Glomerular visceral epithelial cell (primary cell): ENCODE measurements around the gene CHSY3.

Experiments used
- DNase-seq: peaks from one replicate; pipeline ENCODE4 v3.0.0-alpha.2; 2016; ENCODE audit errors: extremely low spot score

Gene CHSY3

DNA sequence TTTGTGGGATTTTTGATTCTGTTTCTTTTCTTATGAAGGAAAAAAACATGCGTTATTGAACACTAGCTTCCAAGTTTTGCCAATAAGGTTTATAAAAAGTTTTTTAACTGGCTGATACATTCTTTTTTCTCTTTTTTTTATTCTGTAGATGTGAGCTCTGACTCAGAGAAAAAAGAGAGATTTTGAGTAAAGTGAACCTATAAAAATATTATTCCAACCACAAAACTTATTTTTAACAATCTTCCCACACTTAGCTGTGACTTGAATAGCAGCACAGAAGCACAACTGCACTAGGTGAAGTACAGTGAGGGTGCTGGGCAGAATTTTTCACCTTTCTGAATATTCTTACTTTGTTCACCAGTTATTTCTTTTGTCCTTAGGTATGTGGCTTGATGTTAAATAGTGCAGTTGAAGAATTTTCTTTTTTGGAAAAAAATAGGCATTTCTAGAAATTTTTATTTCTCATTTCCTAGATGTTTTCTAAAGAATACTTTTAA, 41.6 kb downstream of the CHSY3 start:
- DNase-seq = no peak

DNA sequence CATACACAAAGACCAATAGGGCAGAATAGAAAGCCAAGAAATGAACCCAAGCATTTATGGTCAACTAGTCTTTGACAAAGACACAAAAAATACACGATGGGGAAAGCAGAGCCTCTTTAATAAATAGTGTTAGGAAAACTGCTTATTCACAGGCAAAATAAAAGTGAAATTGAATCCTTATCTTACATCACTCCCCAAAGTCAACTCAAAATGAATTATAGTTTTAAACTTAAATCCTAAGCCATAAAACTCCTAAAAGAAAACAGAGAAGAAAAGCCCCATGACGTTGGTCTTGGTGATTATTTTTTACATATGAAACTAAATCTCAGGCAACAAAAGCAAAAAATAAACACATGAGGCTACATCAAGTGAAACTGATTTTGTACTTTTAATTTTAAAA, 46.8 kb downstream of the CHSY3 start:
- DNase-seq = no peak

DNA sequence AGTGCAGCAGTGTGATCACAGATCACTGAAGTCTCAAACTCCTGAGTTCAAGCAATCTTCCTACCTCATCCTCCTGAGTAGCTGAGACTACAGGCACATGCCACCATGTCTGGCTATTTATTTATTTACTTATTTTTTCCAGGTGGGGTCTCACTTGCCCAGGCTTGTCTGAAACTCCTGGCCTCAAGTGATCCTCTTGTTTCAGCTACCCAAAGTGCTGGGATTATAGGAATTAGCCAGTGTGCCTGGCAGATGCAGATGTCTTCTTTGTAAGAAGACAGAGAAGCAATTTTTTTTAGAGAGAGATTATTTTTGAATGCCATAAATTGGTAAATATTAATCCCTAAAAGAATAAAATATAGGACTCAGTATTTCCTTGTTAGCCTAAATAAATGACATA, 54.3 kb downstream of the CHSY3 start:
- DNase-seq = no peak

DNA sequence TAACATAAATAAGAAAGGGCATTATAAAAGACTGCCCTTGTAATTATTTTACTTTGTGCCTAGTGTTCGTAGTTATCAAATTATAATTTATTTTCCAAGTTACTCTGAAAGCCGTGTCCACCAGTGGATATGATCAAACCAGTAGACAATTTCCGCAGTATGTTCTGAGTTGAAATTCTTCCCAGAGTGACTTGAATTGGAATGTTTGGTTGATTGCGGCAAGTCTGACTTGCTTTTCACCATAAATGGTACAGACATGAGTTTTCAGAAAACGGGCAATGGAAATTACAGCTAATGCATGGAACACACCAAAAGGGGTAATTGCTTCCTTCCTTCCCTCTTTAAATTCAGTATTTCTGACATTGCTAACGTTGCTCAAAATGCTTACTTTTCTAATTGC, 56.6 kb downstream of the CHSY3 start:
- DNase-seq = no peak

DNA sequence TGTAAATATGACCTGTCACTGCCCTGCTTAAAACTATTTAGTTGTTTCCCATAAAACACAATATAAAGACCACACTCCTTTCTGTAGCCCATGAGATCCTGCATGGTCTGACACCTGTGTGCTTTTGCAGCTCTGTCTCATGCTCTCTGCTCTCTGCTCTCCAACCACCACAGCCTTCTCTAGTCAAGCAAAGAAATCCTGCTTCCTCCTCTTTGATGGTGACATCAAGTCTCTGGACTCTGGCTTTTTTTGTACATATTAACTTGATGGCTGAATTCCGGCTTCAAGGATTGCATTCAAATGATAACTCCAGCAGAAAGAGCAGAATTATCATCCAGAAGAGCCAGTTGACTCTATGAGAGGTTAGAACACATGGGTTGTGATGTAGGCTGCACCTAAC, 58.2 kb downstream of the CHSY3 start:
- peak; percentile 38 for DNase-seq

DNA sequence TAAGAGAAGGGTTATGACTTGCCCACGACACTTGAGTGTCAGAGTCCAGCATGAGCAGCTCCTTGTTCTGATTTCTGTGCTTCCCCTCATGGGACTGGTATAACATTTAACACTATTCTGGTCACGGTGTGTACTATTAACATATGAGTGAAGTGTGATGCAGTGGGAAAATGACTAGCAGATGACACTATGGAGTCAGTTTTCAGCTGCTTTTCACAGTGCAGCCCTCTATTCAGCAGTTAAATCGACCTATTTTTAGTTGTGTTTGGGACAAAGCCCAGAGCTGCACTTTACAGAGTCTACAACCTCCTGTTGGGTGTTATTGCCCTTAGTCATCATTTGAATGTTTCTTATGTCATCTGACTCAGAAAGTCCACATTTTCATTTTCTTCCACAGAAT, 59.1 kb downstream of the CHSY3 start:
- peak; percentile 46 for DNase-seq

DNA sequence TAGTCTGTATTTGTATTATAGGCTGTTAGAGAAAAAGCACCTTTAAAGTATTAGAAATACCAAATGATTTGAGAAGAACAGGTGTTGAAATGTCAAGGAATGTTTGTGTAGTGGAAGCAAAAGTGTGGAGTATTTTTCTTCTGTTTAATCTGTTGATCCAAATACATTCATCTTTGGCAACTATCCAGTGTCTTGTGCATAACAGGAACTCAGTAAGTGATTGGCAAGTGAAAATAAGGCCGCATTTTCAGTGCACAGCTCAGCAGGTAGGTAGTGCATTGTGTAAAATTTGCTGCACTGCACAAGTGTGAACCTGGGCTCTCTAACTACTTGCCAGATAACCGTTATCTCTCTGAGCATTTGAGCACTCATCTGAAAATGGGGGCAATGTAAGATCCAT, 61.8 kb downstream of the CHSY3 start:
- no peak for DNase-seq

DNA sequence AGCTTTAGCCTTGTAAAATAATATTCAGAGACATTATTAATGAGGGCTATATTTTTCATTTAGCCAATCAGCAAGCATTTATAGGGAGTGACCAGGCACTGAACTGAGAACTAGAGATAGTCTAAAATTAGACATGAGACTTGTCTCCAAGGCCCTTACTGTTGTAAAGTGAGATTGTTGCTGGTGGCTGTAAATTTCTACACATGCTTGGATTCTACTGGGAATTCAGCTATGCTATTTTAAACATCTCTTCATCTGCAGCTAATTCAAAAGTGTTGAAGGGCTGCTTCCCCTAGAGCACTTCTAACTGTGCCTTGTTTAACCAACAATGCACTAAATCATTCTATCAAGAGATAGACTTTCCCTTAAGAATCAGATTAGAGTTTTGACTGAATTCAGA, 67.4 kb downstream of the CHSY3 start:
- no peak for DNase-seq

DNA sequence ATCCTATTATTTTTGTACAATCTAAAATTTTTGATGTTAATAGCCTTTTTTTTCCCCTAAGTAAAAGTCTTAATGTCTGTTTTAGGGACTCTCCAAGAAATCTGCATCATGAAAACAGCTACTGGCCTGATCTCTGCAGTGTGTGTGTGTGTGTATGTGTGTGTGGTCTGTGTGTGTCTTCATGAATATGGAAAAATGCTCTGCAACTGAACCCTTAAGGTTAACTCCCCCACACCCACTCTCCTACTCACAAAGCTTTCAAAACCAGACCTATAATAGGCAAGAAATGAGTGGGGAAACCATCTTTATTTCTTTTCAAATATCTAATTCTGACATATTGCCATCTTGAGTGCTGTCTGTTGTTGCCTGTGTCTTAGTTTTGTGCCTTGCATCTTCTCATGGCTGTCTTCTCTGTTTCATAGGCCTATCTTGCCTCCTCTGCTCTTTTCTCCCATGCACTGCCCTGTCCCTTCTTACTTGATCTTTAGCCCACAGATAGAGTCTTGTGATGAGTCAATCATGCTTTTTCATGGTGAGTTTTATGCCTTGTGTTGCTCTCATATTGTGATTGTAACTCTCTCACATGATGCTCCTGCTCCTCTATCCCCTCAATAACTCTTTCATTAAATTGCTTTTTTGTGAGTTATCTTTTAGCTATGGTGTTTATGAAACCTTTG, 68.3 kb downstream of the CHSY3 start:
- DNase-seq = no peak

DNA sequence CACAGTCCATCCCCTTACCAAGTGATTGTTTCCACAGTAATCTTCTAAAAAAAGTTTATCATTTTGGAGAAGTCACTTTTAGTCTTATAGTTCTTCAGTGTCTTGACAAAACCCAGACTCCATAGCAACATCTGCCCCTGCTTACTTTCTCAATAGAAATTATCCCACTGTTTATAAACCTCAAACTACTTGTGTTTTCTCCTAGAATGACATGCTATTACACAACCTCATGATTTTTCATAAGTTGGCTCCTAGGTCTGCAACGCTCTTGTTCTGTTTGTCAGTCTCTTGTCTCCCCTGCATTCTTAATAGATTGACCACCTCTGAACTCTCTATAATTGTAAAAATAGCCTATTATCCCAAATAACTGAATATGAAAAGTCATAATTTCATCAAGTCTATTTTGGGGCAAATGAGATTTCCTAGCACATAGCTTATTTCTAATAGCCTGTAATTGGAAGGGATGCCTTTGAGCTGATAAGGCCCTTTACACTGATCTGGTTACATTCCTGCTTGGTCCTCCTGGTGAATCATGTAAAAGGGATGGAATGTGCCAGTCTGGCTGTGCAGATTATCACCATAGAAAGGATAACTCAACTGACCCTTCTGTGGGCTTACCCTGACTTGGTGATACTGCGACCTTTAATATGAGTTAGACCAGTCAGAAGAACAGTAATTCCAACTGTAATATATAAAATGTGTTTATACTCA, 69.6 kb downstream of the CHSY3 start:
- no peak for DNase-seq

DNA sequence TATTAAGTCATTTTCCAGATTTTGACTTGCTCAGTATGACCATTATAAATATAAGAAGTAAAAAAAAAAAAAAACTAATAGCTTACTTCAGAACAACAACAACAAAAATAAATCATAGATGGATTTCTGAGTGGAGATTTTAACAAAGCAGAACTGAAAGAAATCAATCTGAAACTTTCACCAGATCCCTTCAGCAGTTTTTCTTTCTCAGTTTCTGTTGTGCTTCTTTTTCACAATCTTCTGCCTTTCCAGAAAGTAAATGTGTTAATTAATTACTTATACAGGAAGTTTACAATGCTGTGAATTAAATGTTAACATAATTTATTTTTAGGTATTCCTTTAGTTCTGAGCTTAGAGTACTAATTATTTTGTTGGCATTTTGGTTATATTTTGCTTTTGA, 73.5 kb downstream of the CHSY3 start:
- no peak for DNase-seq

DNA sequence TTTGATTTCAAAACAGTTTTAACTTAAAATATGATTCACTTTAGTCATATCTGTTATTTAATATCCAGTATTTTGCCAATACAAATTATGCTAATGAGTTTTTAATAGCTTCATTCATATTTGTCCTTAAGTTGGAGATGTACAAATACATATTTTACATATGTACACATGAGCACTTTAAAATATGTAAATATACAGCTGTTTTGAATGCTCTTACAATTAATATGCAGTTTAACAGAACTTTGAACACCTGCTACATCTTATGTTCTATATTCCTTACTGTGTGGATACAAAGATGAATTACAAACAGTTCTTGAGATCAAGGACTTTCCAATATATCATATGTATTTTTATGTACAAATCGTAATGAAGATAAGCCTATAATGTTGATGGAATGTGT, 74.0 kb downstream of the CHSY3 start:
- DNase-seq = no peak

DNA sequence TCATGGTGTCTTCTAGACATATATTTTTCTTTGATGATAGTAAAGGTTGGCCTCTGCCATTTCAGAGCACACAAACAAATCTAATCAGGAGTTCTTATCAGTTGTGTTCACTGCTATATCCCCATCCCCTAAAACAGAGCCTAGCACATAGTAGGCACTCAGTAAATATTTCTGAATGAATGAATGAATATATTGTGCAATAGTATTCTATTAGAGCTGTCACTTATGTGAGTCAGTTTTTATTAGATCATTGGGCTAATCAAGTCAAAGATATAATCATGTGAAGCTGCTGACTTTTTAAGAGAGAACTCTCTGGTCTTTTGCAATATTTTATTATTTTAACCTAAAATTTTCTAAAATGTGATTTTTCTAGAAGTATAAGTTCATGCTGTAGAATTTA, 84.2 kb downstream of the CHSY3 start:
- DNase-seq = no peak

DNA sequence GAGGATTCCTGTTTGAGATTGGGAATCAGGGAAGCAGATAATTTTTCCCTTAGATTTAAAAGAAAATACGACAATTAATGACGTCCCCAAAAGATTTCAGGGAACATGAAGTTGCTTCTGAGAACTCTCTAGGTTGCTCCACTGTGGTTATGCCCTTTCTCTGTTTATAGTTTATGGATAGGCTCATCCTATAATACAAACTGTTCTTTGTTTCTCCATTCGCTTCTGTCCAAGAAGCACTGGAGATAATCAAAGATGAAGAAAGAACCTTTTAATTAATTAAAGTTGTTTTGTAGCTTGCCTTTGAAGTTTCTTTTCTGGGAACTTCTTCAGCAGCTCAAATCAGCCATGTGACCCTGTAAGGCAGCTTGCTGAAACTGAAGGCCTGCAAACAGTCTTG, 87.5 kb downstream of the CHSY3 start:
- DNase-seq = no peak

DNA sequence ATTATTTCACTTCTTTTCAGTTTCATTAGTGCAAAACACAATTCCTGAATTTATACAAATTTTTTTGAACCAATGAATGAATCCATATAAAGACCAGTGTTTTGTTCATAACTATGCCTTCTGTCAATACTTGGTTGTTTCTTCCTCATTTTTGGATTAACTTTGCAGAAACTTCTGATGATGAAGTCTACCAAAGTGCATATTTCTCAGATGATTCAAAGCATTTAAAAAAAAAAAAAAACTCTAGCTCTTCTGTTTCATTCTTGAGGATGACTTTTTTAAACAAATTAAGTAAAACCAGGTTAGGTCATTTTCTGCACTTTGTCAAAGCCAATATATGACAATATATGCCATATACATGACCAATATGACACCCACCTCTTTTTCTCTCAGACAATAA, 92.6 kb downstream of the CHSY3 start:
- no peak for DNase-seq

DNA sequence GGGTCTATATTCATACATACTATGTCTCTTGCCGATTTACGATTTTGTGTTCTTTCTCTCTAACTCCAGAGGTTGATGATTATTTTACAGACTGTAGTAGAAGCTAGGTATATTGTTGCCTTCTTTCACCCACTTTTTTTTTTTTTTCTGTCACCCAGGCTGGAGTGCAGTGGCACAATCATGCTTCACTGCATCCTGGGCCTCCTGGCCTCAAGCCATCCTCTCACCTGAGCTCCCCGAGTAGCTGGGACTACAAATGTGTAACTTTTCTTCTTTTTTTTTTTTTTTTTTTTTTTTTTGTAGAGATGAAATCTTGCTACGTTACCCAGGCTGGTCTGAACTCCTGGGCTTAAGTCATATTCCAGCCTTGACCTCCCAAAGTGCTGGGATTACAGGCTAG, 96.2 kb downstream of the CHSY3 start:
- DNase-seq = no peak

DNA sequence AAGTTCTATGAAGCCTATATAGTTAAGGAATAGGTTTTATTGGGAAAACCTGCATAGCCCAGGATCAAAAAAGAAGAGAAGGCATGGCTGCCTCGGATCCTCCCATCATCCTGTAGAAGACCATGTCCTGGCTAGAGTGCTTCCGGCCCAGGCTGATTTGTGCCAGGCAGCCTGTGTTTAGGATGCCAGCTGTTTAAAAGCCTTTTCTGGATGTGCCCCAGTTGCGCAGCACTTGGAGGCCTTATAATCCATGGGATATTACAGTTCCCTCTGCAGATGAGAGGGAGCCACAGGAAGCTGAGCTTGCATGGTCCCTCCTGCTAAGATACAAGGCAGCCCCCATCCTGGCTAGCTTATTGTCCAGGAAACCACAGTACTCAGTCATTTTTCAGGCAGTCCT, 97.9 kb downstream of the CHSY3 start:
- DNase-seq = no peak

DNA sequence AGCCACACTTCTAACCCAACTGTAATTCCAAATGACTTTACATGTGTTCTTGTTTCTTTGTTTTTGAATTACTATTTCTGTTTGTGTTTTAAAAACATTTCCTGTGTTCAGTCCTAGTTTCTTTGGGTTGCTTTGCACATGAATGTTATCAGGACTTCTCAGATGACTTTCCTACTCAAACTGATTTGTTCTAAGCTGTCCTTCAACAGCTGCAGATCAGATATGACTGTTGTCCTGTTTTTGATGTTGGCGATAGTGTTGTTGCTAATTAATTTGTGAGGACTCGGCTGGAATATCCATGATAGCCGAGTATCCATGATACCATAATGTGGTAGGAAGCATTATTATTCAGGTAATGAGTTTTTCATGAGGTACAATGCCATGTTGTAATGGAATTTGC, 98.6 kb downstream of the CHSY3 start:
- DNase-seq = no peak

DNA sequence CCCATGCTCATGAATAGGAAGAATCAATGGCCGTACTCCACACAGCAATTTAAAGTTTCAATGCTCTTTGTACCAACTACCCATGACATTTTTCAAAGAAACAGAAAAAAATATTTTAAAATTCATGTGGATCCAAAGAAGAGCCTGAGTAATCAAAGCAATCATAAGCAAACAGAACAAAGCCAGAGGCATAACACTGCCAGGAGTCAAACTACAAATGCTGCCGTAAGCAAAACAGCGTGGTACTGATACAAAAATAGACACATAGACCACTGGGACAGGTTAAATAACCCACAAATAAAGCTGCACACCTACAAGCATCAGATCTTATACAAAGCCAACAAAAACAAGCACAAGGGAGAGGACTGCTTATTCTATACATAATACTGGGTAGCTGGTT, 107.7 kb downstream of the CHSY3 start:
- no peak for DNase-seq

DNA sequence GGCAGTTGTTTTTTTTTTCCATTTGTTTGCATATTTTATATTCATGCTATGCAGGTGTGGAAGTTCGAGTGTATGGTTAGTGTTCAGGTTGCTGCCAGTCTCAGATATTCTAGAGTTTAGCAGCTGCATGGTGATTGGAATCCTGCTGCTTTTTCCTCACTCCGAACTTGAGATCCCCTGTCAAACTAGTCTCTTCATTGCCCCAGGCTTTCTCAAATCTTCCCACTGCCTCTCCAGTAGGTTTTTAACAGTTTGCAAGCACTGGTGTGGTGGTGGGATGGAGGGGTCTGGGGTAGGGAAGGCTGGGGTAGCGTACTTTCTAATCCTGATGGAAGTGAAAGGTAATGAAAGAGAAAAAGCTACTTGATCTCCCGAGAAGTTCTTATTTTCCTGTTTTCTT, 112.9 kb downstream of the CHSY3 start:
- DNase-seq = no peak

DNA sequence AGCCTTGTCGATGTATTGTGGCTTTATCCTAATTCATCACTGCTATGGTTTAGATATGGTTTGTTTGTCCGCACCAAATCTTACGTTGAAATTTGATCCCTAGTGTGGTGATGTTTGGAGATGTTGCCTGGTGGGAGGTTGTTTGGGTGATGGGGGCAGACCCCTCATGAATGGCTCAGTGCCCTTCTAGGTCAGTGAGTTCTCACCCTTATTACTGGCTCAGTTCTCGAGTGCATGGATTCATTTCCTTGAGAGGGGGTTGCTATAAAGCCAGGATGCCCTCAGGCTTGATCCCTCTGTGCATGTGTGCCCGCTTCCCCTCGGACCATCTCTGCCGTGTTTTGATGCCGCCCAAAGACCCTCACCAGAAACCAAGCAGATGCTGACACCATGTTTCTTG, 114.4 kb downstream of the CHSY3 start:
- no peak for DNase-seq

DNA sequence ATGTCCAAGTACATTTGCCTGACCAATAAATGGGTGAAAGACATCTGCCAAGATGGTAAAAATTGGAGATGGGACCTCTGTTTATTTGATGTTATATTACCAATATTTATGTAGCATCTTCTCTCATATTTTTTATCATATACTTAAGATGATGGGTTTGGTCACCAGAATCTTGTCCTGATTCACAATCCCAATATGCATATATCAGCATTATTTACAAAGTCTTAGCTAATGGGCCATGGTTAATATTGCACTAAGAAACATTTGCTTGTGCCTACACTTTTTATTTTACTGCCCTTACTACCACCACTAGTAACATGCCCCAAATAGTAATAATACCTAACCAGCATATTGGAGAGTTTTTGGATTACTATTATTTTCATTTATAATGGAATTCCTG, 116.7 kb downstream of the CHSY3 start:
- DNase-seq = no peak

DNA sequence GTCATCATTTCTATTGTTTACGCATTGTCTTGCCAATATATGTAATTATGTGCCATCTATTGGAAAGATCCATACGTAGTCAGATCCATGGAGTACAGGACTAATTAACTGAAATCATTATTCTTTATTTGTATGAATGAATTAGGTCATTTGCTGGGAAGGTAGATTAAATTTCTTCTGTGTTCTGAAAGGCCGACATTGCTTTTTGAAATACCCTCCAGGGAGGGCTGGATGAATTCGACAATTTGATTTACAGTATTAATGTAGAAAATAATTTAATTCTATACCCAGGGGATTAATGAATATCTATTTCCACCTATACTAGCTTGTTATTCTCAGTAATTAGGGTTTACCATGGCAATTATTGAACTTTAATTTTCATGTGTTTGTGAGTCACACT, 117.6 kb downstream of the CHSY3 start:
- DNase-seq = no peak

DNA sequence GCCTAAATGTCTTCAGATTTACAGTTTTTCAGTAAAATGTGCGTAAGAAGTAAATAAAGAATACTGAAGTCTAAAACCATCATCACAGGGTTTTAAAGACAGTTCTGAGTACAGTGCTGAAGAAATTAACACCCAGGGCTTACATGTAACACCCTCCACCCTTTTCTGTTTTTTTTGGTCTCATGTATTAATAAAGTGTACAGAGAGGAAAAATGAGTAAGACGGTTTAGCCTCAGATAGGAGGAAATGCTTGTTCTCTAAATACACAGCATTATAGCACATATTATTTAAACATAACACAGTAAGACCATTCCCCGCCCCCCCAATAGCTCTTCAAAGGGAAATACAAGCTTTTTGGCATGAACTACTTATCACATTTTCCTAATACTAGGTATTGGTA, 119.3 kb downstream of the CHSY3 start:
- DNase-seq = no peak
